ENCODE data around the gene LCLAT1.
"Not testable (repeated sequence)": the region's sequence is repeated elsewhere in the genome, so short reads cannot be mapped to it uniquely, and the experiment has no call there.

LCLAT1 gene

GRCh38 chr2:30612371-30612770 lies 165.3 kb downstream of the LCLAT1 start:
- DNase-seq, result no peak

- no peak for DNase-seq
Observed at GRCh38 chr2:30613001-30613400, 166.0 kb downstream of the LCLAT1 start.

DNA sequence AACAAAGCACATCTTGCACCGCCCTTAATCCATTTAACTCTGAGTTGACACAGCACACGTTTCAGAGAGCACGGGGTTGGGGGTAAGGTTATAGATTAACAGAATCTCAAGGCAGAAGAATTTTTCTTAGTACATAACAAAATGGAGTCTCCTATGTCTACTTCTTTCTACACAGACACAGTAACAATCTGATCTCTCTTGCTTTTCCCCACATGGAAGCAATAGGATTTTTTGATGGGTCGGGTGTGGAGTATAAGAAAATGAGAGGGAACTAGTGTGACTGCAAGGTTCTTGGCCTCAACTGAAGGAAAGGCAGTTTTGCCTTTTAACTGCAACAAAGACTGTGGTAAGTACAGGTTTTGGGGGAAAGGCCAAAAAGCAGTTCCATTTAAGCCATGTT lies 167.2 kb downstream of the LCLAT1 start:
- DNase-seq, result not testable (repeated sequence)

GRCh38 chr2:30615926-30616325 lies 168.9 kb downstream of the LCLAT1 start:
- DNase-seq, result no peak

DNA sequence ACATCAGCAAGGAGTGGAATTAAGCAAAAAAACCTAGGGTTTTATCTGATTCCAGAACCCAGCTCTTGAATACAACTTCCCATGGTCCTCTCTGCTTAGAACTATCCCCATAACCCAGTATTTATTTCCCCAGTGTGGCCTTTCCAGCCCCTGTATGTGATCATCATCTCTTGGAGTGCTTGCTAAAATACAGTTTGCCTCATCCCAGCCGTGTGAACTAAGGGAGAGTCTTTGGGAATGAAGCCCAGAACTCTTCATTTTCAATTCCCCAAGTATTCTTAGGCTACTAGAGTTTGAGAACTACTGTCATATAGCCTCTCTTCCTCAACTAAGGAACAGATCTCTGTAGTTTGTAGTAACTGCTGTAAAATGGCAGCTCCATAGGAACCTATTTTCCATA lies 173.1 kb downstream of the LCLAT1 start:
- no peak for DNase-seq

DNA sequence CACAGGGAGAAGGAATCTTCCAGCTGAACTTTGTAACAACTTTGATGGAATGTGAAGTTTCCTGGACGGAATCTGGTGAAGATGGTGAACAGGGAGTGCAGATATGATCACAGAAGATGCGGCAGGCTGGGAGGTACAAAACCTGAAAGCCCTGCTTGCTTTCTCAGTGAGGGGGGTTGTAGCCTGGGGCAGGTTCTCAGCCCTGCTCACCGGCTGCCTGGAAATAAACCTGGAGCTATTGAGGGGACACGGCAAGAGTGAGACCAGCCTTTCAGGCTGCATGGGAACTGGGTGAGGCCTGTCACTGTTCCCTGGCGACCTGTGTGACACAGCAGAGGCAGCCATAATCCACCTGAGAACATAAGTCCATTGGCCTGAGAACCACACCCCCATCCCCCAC lies 174.8 kb downstream of the LCLAT1 start:
- DNase-seq, result no peak

GRCh38 chr2:30622452-30622851 lies 175.4 kb downstream of the LCLAT1 start:
- no peak for DNase-seq

GRCh38 chr2:30625276-30625675 lies 178.2 kb downstream of the LCLAT1 start:
- no peak for DNase-seq

- DNase-seq, result no peak
Observed at GRCh38 chr2:30625701-30626100, 178.7 kb downstream of the LCLAT1 start.

DNA sequence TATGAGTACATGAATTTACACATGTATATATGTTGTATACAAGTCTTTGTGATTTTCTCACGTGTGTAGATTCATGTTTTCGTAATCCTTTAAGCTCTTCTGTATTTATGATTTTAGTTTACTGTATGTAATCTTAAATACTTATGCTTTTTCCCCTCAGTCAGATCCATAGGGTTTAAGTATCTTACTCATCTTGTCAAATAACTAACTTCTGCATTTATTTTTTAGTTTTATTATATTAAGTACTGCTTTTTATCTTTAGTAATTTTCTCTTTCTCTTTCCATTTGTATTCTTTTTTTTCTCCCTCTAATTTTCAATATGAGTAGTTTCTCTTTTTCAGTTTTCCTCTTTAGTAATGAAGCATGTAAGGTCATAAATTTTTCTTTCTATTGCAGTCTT lies 179.4 kb downstream of the LCLAT1 start:
- no peak for DNase-seq

DNA sequence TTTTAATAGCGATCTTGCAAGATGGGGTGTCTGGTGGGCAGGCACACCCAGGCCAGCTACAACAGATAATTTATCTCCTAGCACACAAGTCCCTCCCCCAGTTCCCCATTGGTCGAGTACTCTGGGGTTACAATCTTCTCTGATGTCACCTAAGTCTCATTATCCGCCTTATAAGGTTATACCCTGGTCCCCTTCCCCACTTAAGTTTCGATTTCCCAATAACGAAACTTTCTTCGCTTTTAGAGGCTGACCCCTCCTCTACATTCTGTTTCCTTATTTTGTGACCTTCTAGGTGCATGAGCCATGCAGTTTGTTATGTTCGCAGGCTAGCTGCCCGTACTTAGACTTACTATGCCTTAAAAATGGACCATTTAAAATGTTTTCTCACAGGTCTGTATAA lies 180.1 kb downstream of the LCLAT1 start:
- DNase-seq, result no peak

DNA sequence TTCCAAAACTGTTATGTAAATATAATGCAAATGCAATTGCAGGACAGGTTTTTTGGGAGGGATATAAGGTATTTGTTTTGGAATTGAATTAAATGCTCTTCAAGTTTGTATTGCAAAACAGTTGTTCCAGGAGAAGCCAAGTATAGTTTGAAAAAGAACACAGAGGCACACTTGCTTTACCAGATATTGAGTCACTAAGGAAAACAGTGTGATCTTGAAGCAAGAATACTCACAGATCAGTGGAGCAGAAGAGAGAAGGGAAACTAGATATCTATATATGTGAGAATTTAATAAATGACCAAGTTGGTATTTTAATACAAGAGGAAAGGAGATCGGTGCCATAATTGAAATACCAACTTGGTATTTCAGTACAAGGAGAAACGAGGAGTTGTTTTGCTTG lies 181.3 kb downstream of the LCLAT1 start:
- DNase-seq, result no peak

DNA sequence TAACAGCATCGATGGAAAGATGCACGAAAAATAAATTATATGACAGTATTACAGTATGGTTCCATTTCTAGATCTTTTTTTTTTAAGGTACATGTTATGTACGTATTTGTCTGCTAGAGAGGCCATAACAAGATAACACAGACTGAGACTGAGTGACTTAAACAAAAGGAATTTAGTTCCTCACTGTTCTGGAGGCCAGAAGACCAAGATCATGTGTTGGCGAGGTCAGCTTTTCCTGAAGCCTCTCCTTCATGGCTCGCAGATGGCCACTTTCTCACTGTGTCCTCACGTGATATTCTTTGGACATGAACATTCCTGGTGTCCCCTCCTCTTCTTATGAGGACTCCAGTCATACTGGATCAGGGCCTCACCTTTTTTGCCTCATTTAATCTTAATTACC lies 182.8 kb downstream of the LCLAT1 start:
- DNase-seq, result no peak

- no peak for DNase-seq
Observed at GRCh38 chr2:30631051-30631671, 184.1 kb downstream of the LCLAT1 start.

DNA sequence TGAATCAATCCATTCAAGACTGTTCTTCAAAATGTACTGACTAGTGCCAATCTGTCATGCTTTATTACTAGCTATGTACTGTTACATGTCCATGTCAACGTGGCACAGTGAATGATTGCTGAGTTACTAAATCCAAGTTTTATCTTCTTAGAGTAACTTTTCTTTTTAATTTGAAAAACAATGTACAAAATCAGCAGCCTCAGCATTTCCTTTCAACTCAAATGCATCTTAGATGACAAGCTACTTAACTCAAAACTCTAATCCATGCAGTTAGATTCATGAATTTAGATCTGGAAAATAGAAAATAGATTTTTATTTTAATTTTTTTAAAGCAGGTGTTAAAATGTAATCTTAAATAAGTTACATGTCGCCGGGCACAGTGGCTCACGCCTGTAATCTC lies 186.0 kb downstream of the LCLAT1 start:
- DNase-seq, result no peak

GRCh38 chr2:30636311-30636710 lies 189.3 kb downstream of the LCLAT1 start:
- no peak for DNase-seq

- no peak for DNase-seq
Observed at GRCh38 chr2:30639836-30640235, 192.8 kb downstream of the LCLAT1 start.

DNA sequence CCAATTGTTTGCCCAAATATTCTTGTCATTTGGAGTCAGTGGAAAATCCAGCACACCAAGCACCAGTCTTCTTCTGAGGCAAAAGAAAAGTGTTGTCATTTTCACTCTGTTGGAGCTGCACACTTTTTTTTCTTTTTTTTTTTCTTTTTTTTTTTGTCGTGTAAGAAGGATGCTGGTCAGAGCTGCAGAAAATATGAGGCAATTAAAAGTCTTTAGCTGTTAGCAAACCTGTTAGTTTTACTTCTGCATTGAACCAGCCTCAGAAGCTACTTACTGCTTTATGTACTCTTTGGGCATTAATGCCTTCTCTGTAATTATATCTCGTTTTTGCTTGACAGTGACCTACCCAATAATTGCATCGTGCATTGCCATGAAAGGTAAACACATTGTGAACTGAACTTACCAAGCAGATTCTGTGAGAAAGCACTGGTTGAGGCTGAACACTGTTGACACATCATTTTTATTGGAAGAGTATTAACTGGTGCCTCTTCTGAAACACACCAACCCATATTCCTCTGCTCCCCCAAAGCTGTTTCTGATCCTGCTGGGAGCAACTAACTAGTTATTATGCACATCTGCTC lies 194.8 kb downstream of the LCLAT1 start:
- no peak for DNase-seq

DNA sequence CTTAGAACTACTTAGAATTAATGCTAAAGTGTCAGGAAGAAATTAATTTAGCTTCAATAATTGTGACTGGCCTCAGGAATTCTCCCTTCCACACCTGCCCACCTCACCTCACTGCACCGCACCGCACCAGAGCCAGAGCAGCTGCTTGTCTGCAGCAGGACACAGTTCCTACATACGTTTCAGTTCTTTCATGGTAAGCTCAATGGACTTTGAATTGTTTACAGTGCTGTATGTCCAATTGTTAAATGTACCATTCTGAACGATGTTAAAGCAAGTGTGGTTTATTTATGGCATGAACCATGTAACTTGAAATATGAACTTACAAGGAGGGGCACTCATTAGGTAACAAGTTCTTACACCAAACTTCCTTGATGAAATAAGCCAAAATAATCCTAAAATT lies 196.0 kb downstream of the LCLAT1 start:
- DNase-seq, result not testable (repeated sequence)

DNA sequence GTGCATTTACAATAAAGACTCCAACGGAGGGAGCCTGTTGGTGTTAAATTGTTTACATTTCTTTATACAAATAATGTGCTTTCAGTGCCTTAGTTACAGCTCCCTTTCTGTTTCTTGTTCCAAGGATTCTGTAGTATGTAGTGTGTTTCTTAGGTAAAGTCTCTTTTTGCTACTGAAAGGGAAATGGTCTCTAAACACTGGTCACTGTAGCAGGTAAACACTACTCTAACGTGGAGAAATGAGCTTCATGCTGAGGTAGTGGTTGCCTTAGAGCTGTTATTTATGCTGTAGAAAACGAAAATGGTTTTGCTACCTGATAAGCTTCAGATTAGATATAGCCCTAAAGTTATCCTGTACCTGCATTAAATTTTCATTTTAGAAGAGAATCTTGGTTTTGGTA lies 196.6 kb downstream of the LCLAT1 start:
- DNase-seq, result no peak

DNA sequence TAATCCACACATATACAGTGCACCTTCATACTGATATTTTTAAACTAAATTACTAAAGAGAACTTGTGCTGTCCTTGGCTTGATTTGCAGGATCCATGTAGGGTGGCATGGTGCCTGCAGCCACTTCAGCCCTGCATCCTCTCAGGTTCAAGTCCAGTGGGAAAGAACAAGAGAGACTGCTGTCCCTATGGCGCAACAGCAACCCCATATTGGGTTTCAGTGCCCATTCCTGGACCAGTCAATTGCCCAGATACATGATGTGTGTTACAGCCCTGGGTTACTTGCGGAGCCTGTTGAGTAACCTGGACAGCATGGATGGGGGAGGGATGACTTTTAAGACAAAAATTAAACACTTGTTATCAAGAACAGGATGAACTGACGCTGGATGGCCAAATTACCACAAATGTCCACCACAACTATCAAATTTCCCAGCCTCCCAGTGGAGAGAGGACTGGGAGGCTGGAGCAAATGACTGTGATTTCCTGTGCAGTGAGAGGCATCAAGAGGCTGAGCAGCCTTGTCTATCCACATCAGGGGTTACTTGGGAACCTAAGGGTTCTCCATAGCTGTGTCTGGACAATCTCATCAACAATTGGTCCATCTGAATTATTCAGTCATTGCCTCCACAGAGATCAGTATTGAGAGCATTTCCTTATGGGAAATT lies 198.2 kb downstream of the LCLAT1 start:
- DNase-seq, result no peak

DNA sequence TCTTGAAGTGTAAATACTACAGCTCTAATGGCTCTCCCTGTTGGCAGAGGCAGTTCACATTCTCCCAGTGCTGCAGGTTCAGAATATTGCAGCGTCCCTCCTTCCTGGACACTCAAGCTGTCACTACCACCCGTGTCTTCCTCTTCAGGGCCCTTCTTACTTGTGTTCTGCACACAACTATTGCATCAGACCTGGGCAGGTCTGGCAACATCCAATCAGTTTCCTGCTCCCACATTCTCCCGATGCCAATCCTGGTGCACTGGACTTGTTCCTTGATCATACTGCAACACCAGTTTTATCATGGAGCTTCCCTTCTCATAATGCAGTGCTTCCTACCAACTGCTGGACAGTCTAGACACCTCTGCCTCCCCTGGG lies 198.7 kb downstream of the LCLAT1 start:
- no peak for DNase-seq

DNA sequence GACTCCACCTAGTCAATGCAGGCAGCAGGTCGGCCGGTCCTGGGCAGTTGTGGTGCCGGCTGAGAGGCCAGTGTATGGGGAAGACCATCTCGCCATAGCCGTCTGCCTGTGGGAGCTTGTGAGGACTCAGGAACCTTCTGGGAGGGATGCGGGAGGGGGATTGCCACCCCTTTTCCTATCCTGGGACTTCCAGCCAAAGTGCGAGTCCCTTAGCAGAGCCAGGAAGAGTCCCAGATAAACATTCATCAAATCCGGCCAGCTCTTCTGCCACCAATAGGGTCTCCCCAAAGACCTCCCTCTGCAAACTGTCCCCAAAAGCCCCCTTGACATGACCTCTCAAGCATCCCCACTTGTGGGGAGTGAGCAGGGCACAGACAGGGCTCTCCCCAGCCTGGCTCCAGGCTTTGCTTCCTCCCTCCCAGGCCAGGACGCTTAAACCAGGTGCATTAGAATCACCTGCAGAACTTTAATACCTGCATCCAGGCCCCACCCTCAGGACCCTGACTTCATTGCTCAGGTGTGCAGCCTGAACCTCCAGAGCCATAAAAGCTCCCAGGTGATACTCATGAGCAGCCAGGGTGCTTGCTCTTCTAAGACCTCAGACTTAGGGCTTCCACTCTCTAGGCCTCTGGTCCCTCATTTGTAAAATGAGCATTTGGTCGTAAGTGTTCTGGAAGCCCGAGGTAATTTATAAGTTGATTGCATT lies 200.9 kb downstream of the LCLAT1 start:
- no peak for DNase-seq

DNA sequence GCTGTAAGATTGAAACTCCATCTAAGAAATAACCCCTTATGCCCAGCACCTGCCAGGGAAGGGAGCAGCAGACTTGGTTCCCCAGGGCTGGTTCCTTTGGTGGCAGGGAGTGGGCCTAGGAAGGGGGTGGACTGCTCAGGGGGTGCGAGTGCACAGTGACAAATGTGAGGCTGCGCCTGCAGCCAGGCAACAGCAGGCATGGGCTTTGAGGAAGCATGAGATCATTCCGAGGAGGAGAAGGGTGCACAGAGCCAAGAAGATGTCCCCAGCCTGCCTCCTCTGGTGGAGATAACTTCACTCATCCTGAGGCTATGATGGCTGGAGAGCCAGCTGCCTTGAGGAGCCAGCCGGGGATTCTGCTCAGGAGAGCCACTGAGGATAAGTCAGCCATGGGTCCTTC lies 202.2 kb downstream of the LCLAT1 start:
- no peak for DNase-seq
